AG04450 (cell line): ENCODE measurements around the gene ZFHX3. TPM values are rescaled to one million over a fixed set of nuclear protein-coding genes. Genes with fewer than 3 reads are reported as not detected.
A peak's percentile ranks its signal among the peaks of the same experiment; 100 is the strongest.

Source experiments
- CTCF ChIA-PET: fragments of 300-600, 350-600 bp; formaldehyde crosslinking; extraction: SDS; loops from one replicate; lab custom pipeline; 2022; ENCODE audit warnings: antibody characterized with exemption, inconsistent platforms; lab: Charles Lee
- POLR2A ChIA-PET: fragments of 350-600 bp; formaldehyde crosslinking; extraction: SDS; loops from one replicate; lab custom pipeline; 2021; ENCODE audit warnings: antibody characterized with exemption, inconsistent platforms; lab: Yijun Ruan, JAX
- DNase-seq: peaks from one replicate; pipeline ENCODE4 v3.0.0-alpha.2; 2011; ENCODE audit warnings: low read depth, low spot score
- H3K27ac ChIP-seq: one replicate; pipeline ENCODE4 v1.5.1; 2012; ENCODE audit warnings: low read depth, low read length, control low read depth
- H3K27me3 ChIP-seq: one replicate; pipeline ENCODE4 v1.6.0; 2012; ENCODE audit warnings: low read length; ENCODE audit not compliant: control insufficient read depth, insufficient read depth
- H3K4me3 ChIP-seq: 2 replicates; pipeline ENCODE4 v1.5.1; 2011; ENCODE audit warnings: mild to moderate bottlenecking, low read depth, low read length, control low read depth
- H3K9me3 ChIP-seq: 2 replicates; pipeline ENCODE4 v1.5.1; 2012; ENCODE audit warnings: low read length; ENCODE audit not compliant: control insufficient read depth, insufficient read depth
- CTCF ChIP-seq: IDR thresholded peaks from 2 replicates; pipeline ENCODE4 v1.5.1; 2011; ENCODE audit warnings: low read depth, low read length, control low read depth, inconsistent platforms
- polyA plus RNA-seq: library from polyadenylated mRNA; depleted of rRNA; stranded (reverse); fragments of >200 nt; gene quantifications from 2 replicates; pipeline ENCODE4 v1.2.3, GENCODE V29; 2011

Gene ZFHX3
- polyA plus RNA-seq, 1 experiment: 3.3 TPM

GRCh38 chr16:73020409-73020884 is 27.5 kb downstream of the ZFHX3 start:
- Histone ChIP-seq H3K4me3 (no peak overlapping the region), H3K27me3 (no peaks in the 10 kb centered on the region), H3K9me3 (no peaks in the 10 kb centered on the region), H3K27ac (peak overlapping the region; percentile 77)
- DNase-seq: peak; percentile 46
- CTCF ChIA-PET: interaction anchor here (1.5 kb wide), 1 partner anchor 188 kb away, joined by 7 read pairs; no protein-coding TSS in a partner anchor
- no peak for TF ChIP-seq CTCF
- POLR2A ChIA-PET: interaction anchor here (0.7 to 1.0 kb wide), 2 partner anchors 17 to 188 kb away, joined by 4 read pairs; no protein-coding TSS in a partner anchor

DNA sequence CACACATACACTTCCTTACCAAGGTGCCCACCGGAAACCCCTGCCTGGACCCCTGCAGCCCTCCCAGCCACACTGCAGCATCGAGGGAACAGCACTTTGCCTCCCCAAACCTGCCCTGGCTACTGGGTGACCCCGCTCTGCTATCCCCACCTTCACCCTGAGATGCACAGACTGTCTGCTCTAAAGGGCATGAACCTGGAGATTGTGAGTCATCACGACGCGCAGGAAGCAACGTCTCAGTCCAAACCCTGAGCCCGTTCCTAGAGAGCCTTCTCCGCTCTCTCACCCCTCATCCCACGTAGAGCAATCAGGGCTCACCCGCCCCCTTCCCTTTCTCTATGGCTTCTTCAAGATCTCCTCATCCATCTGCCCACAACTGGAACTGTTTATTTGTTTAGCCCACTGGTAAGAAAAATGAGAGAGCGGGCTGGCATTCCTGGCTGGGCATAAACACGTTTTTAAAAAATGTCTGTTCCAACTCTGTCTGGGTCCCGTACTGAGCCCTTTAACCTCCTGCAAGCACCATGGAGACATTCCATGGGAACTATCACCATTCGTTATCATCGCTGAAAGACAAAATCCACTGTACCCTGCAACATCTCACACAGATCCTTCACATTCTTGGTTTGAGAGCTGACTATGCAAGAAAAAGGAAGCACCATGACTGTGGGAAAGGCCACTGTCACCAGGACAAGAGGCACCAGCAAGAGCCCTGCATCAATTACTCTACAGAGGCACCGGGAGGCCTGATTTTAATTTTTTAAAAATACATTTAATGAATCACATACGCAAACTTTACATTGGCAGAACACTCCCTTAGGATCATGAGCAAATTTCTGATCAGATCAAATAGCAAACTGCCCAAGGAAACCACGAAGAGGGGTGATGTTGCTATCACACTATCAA is 28.2 kb downstream of the ZFHX3 start:
- TF ChIP-seq CTCF: no peak
- Histone ChIP-seq H3K27me3 (no peaks in the 10 kb centered on the region), H3K27ac (peak overlapping the region; percentile 77), H3K9me3 (no peaks in the 10 kb centered on the region), H3K4me3 (peak overlapping the region; percentile 25)
- peak; percentile 49 for DNase-seq
- ChIA-PET CTCF (interaction anchor here (1.5 kb wide), 1 partner anchor 187 kb away, joined by 7 read pairs; no protein-coding TSS in a partner anchor), POLR2A (interaction anchor here (1.0 kb wide), 1 partner anchor 17 kb away, joined by 4 read pairs; no protein-coding TSS in a partner anchor)

DNA sequence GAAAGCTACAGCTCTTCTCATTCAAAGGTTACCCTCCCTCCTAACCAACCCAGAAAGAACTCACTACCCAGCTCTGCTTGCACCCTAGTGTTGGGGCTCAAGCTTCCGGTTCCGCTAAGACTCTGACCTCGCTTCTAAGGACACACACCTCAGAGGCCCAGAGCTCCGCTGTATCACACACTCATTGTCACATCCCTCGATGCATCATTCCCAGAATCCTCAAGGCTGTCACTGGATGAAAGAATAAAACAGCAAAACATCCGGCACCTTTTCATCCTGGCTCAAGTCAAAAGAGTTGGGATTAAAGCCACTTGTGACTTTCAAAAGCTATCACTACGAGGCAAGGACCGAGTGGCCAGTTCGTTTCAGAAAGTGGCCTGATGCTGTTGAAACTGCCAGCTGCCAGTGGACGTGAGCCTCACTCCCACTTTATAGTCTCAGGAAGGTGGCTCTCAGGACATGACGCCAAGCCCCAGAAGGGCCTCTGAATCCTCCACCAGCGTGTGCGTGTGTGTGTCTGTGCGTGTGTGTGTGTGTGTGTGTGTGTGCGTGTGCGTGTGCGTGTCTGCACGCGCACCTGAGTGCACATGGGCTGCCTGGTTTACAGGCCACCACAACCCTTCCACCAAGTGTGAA is 29.0 kb downstream of the ZFHX3 start:
- H3K9me3 ChIP-seq: no peaks in the 10 kb centered on the region
- peak overlapping the region; percentile 25 for H3K4me3 ChIP-seq
- CTCF ChIA-PET: no interaction called here
- DNase-seq: no peak
- H3K27me3 ChIP-seq: no peaks in the 10 kb centered on the region
- POLR2A ChIA-PET: no interaction called here
- H3K27ac ChIP-seq: peak overlapping the region; percentile 77
- TF ChIP-seq CTCF: no peak

- DNase-seq: no peak
- Histone ChIP-seq H3K9me3 (no peaks in the 10 kb centered on the region), H3K27ac (no peak overlapping the region), H3K4me3 (no peak overlapping the region), H3K27me3 (no peaks in the 10 kb centered on the region)
- ChIA-PET POLR2A (no interaction called here), CTCF (no interaction called here)
- TF ChIP-seq CTCF: no peak
Measured at GRCh38 chr16:73017321-73017720, 30.6 kb downstream of the ZFHX3 start.
